Inferior parietal cortex (tissue), 1 donor: Measurements from ENCODE around the gene CARF.

Experiments used
- DNase-seq: peaks from one replicate; pipeline ENCODE4 v3.0.0-alpha.2; 2016; ENCODE audit errors: extremely low spot score

CARF gene

GRCh38 chr2:203018181-203018580, 106.1 kb downstream of the CARF start:
- DNase-seq, result peak; percentile 29

GRCh38 chr2:203019142-203019541, 107.1 kb downstream of the CARF start:
- no peak for DNase-seq

GRCh38 chr2:203021991-203022390, 109.9 kb downstream of the CARF start:
- DNase-seq, result no peak

GRCh38 chr2:203022751-203023150, 110.7 kb downstream of the CARF start:
- no peak for DNase-seq

GRCh38 chr2:203025592-203025991, 113.5 kb downstream of the CARF start:
- no peak for DNase-seq

- no peak for DNase-seq
Measured at GRCh38 chr2:203030545-203030944, 118.5 kb downstream of the CARF start.

GRCh38 chr2:203030991-203031390, 118.9 kb downstream of the CARF start:
- DNase-seq, result no peak

GRCh38 chr2:203033395-203033794, 121.3 kb downstream of the CARF start:
- DNase-seq, result no peak

GRCh38 chr2:203035879-203036470, 123.9 kb downstream of the CARF start:
- DNase-seq, result no peak
